Keratinocyte (primary cell): Measurements from ENCODE around the gene ALG3. TPM values are rescaled to one million over a fixed set of nuclear protein-coding genes. Genes with fewer than 3 reads are reported as not detected.

Experiments used
- DNase-seq: peaks from one replicate; pipeline ENCODE4 v3.0.0-alpha.2; 2011; ENCODE audit warnings: low read depth, missing footprints, low spot score
- FAIRE-seq: peaks from 2 replicates; lab custom pipeline; 2011; peaks lifted over from hg19 to GRCh38; lab: Jason Lieb, UNC
- H2AFZ ChIP-seq: 2 replicates; pipeline ENCODE4 v1.6.0; 2012; ENCODE audit warnings: low read length, control low read depth, inconsistent platforms; ENCODE audit not compliant: control insufficient read depth
- H3K27ac ChIP-seq: 2 replicates; pipeline ENCODE4 v1.5.1; 2011; ENCODE audit warnings: low read length; ENCODE audit not compliant: control insufficient read depth, insufficient read depth
- H3K27me3 ChIP-seq: 3 replicates; pipeline ENCODE4 v1.6.0; 2011; ENCODE audit warnings: low read length; ENCODE audit not compliant: control insufficient read depth, insufficient read depth; ENCODE audit errors: extremely low read depth
- H3K36me3 ChIP-seq, 2 experiments: 2 replicates in 1 of 2; 3 replicates in 1 of 2; pipeline ENCODE4 v1.5.1; 2011; ENCODE audit warnings: low read length in 2 of 2, mild to moderate bottlenecking in 1 of 2; ENCODE audit not compliant: control insufficient read depth in 2 of 2, insufficient read depth in 2 of 2; ENCODE audit errors: extremely low read depth in 1 of 2
- H3K4me1 ChIP-seq: 3 replicates; pipeline ENCODE4 v1.5.1; 2011; ENCODE audit warnings: low read length; ENCODE audit not compliant: control insufficient read depth, insufficient read depth; ENCODE audit errors: extremely low read depth
- H3K4me2 ChIP-seq: 3 replicates; pipeline ENCODE4 v1.6.0; 2011; ENCODE audit warnings: low read depth, low read length; ENCODE audit not compliant: control insufficient read depth, insufficient read depth; ENCODE audit errors: extremely low read depth
- H3K4me3 ChIP-seq, 3 experiments: fragments of 200-600 bp in 1 of 3; sonication (generic) in 1 of 3; 2 replicates in 2 of 3; 3 replicates in 1 of 3; pipeline ENCODE4 v1.5.1; 2011 to 2016; ENCODE audit warnings: low read length in 3 of 3, mild to moderate bottlenecking in 3 of 3, control low read depth in 2 of 3, inconsistent platforms in 1 of 3, low read depth in 1 of 3, mixed read lengths in 1 of 3, mixed run types in 1 of 3, moderate library complexity in 1 of 3; ENCODE audit not compliant: control insufficient read depth in 2 of 3, insufficient read depth in 2 of 3; ENCODE audit errors: extremely low read depth in 1 of 3
- H3K79me2 ChIP-seq: 2 replicates; pipeline ENCODE4 v1.6.0; 2012; ENCODE audit warnings: low read length; ENCODE audit not compliant: control insufficient read depth, insufficient read depth
- H3K9ac ChIP-seq: 3 replicates; pipeline ENCODE4 v1.6.0; 2011; ENCODE audit warnings: low read length; ENCODE audit not compliant: control insufficient read depth, insufficient read depth; ENCODE audit errors: extremely low read depth
- H3K9me1 ChIP-seq: 3 replicates; pipeline ENCODE4 v1.6.0; 2011; ENCODE audit warnings: low read length; ENCODE audit not compliant: control insufficient read depth, insufficient read depth; ENCODE audit errors: extremely low read depth
- H3K9me3 ChIP-seq: 2 replicates; pipeline ENCODE4 v1.5.1; 2012; ENCODE audit warnings: low read depth, low read length; ENCODE audit not compliant: control insufficient read depth
- H4K20me1 ChIP-seq: 3 replicates; pipeline ENCODE4 v1.6.0; 2011; ENCODE audit warnings: low read length; ENCODE audit not compliant: control insufficient read depth, insufficient read depth; ENCODE audit errors: extremely low read depth
- CTCF ChIP-seq, 3 experiments: IDR thresholded peaks in 1 of 3; conservative IDR thresholded peaks in 1 of 3; optimal IDR thresholded peaks in 1 of 3; 2 replicates in 2 of 3; 3 replicates in 1 of 3; pipeline versions ENCODE3 to v1.5.1; 2011; ENCODE audit warnings: low read length in 3 of 3, mild to moderate bottlenecking in 3 of 3, moderate library complexity in 2 of 3, control low read depth in 1 of 3, inconsistent platforms in 1 of 3; ENCODE audit not compliant: insufficient read depth in 2 of 3; ENCODE audit errors: extremely low read depth in 1 of 3
- EZH2 ChIP-seq: IDR thresholded peaks from one replicate; pipeline ENCODE4 v1.6.1; 2012; ENCODE audit warnings: inconsistent platforms, mild to moderate bottlenecking, low read length, moderate library complexity
- dilution Hi-C: fragments of 300-500 bp; cut with MboI; formaldehyde crosslinking; loops from one replicate; pipeline ENCODE4 v1.7.0; 2020; ENCODE audit warnings: low sequenced_read_pairs; ENCODE audit not compliant: extremely low pct_ligation_motif_present
- polyA plus RNA-seq, 5 experiments: library from polyadenylated mRNA; depleted of rRNA in 3 of 5; stranded (reverse) in 3 of 5; stranded (forward) in 1 of 5; unstranded in 1 of 5; fragments of >200 nt; gene quantifications; 1 replicate in 1 of 5; 2 replicates in 3 of 5; 3 replicates in 1 of 5; pipeline versions ENCODE4 v1.2.1 to v1.2.3, GENCODE V29; 2011 to 2012; ENCODE audit warnings: missing spikeins in 2 of 5, low read depth in 1 of 5, low replicate concordance in 1 of 5

ALG3 gene
- polyA plus RNA-seq, 1 donor (not counting 4 experiments of a cell fraction or from before 2014, with no cell fraction given) = 48.2 TPM

DNA sequence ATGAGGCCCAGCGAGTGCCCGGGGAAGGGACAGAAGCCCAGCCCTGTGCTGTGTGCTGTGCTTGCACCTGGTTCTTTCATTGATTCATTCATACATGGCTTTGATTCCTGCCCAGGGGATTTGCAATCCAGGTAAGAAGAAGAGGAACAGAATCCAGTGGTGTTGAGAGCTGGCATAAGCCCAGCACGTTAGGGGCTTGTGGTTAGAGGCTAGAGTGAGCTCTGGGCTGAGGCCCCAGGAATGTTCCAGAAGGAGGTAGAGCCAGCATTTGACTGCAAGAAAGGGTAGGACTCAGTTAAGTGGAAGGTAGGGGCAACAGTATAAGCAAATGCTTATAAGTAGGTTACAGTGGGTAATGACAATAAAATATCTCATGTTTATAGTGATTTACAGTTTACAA lies 17.1 kb downstream of the ALG3 start:
- no peak for FAIRE-seq
- H3K36me3 ChIP-seq = no peaks in the 10 kb centered on the region
- no peak overlapping the region for H2AFZ ChIP-seq
- no peaks in the 10 kb centered on the region for H3K9me1 ChIP-seq
- no peak overlapping the region for H3K4me2 ChIP-seq
- dilution Hi-C loops = no loop called here
- H3K9ac ChIP-seq = no peak overlapping the region
- H3K4me1 ChIP-seq = peaks cover 9% of the 10 kb centered on the region
- no peak overlapping the region for H3K27ac ChIP-seq
- H3K4me3 ChIP-seq = no peak overlapping the region
- TF ChIP-seq CTCF (optimal IDR thresholded peaks at IDR 0.05 in 1 of 3, IDR thresholded peaks at IDR 0.05 in 1 of 3, conservative IDR thresholded peaks at IDR 0.05 in 1 of 3; ENCODE audit: extremely low read depth in 1 of 3, insufficient read depth in 2 of 3, low read length in 3 of 3) = no peak
- TF ChIP-seq EZH2 = no peak
- H4K20me1 ChIP-seq = no peaks in the 10 kb centered on the region
- H3K9me3 ChIP-seq = no peaks in the 10 kb centered on the region
- no peak for DNase-seq
- H3K27me3 ChIP-seq = peaks cover 59% of the 10 kb centered on the region
- H3K79me2 ChIP-seq = no peaks in the 10 kb centered on the region

DNA sequence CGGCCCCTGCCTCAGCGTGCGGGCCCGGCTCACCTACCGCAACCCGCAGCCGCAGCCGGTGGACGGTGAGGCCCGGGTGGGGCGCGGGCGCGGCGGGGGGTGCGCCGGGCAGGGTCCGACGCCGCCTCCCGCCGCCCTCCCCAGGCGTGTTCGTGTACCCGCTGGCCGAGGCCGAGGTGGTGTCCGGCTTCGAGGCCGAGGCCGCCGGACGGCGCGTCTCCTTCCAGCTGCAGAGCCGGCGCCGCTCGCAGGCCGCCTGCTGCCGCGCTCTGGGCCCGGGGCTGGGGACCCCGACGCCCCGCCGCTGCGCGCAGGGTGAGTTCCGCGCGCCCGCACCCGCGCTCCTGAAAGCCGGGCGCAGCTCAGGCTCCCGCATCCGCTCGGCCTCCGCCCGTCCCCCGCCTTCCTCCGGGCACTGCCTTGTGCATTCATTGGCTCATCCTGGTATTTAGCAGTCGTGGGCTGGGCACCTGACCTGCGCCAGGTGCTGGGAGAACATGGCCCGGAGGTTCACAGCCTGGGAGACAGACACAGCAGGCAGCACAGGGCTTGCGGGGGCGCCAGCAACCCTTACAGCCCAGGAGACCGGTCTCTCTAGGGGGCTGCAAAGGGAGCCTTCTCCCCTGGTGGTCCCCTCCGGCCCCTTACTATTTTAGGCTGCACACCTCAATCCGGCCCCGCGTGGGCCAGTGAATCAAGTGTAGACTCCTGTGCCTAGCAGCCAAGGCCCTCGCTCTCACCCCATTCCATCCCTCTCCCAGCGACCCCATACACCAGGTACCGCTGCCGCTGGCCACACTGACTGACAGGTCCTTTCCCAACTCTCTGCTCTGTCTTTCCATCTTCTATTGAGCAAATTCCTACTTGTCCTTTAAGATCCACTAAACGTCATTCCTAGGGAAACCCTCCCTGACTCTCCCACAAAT lies 17.9 kb downstream of the ALG3 start:
- Histone ChIP-seq H3K27me3 (peaks cover 59% of the 10 kb centered on the region), H3K4me1 (peaks cover 9% of the 10 kb centered on the region), H3K4me2 (peak overlapping the region; percentile 32), H2AFZ (no peak overlapping the region), H3K9me3 (no peaks in the 10 kb centered on the region), H3K9ac (no peak overlapping the region), H3K27ac (no peak overlapping the region), H3K79me2 (no peaks in the 10 kb centered on the region), H3K4me3 (peak overlapping the region in 2 of 3 experiments; percentile 10 to 38), H3K9me1 (no peaks in the 10 kb centered on the region), H3K36me3 (no peaks in the 10 kb centered on the region), H4K20me1 (no peaks in the 10 kb centered on the region)
- DNase-seq (no peak), FAIRE-seq (no peak)
- TF ChIP-seq EZH2 (peak; percentile 84), CTCF (optimal IDR thresholded peaks at IDR 0.05 in 1 of 3, IDR thresholded peaks at IDR 0.05 in 1 of 3, conservative IDR thresholded peaks at IDR 0.05 in 1 of 3; ENCODE audit: extremely low read depth in 1 of 3, insufficient read depth in 2 of 3, low read length in 3 of 3) (no peak)
- dilution Hi-C loops = no loop called here
